GM13977 (cell line): ENCODE measurements around the gene FYB2.

ENCODE experiments used
- DNase-seq: peaks from one replicate; pipeline ENCODE4 v3.0.0; 2012; ENCODE audit warnings: low spot score
- CTCF ChIP-seq: IDR thresholded peaks from 2 replicates; pipeline ENCODE4 v1.5.1; 2012; ENCODE audit warnings: mild to moderate bottlenecking, control low read depth; ENCODE audit not compliant: insufficient read depth; ENCODE audit errors: extremely low read depth, missing control alignments
- in situ Hi-C: fragments of 300-500 bp; cut with MboI; formaldehyde crosslinking; loops from one replicate; pipeline ENCODE4 v1.12.0; 2022; ENCODE audit warnings: low sequenced_read_pairs, low pct_unique_long_range_greater_than_20kb, mixed read lengths, inconsistent platforms; ENCODE audit not compliant: unreplicated experiment

The FYB2 gene

GRCh38 chr1:56817716-56818463, 1.3 kb downstream of the FYB2 start:
- no peak for DNase-seq
- no peak for TF ChIP-seq CTCF
- in situ Hi-C loops: no loop called here

- TF ChIP-seq CTCF: no peak
- in situ Hi-C loops: no loop called here
- no peak for DNase-seq
Observed at GRCh38 chr1:56816909-56817308, 2.3 kb downstream of the FYB2 start.

GRCh38 chr1:56816264-56816663, 2.9 kb downstream of the FYB2 start:
- DNase-seq: no peak
- in situ Hi-C loops: no loop called here
- TF ChIP-seq CTCF: no peak

GRCh38 chr1:56814205-56814604, 5.0 kb downstream of the FYB2 start:
- no peak for DNase-seq
- TF ChIP-seq CTCF: no peak
- in situ Hi-C loops: no loop called here

- no peak for DNase-seq
- no peak for TF ChIP-seq CTCF
- in situ Hi-C loops: no loop called here
Observed at GRCh38 chr1:56811331-56811730, 7.9 kb downstream of the FYB2 start.

GRCh38 chr1:56808410-56808809, 10.8 kb downstream of the FYB2 start:
- TF ChIP-seq CTCF: no peak
- in situ Hi-C loops: no loop called here
- no peak for DNase-seq

GRCh38 chr1:56806804-56807203, 12.4 kb downstream of the FYB2 start:
- no peak for DNase-seq
- in situ Hi-C loops: no loop called here
- TF ChIP-seq CTCF: no peak
